ENCODE results near the gene SLAMF7. TPM values are rescaled to one million over a fixed set of nuclear protein-coding genes. Genes with fewer than 3 reads are reported as not detected.
"Not testable (repeated sequence)": the region's sequence is repeated elsewhere in the genome, so short reads cannot be mapped to it uniquely, and the experiment has no call there.

Gene SLAMF7
- total RNA-seq (2014; rRNA removed; shearing (Covaris generic)) = 4.2 and 9.8 TPM in 2 replicates
- 6.6 and 8.5 TPM in 2 replicates for polyA plus RNA-seq (2015; cell fraction: cytosol; rRNA removed)
- 16.0 and 17.0 TPM in 2 replicates for polyA plus RNA-seq (2015; cell fraction: nucleus; rRNA removed)

GRCh38 chr1:160739098-160739511 is at the start of gene SLAMF7:
Gene SLAMF7, plus strand, starts transcription at chr1:160739247. Its CDS starts 55 bp downstream, at chr1:160739302.
- DNase-seq (ENCODE audit: low read depth) = peak; percentile 80

GRCh38 chr1:160692390-160692789 is 46.7 kb upstream of the SLAMF7 start:
- DNase-seq (ENCODE audit: low read depth) = not testable (repeated sequence)

- no peak for DNase-seq (ENCODE audit: low read depth)
Observed at GRCh38 chr1:160702100-160702499, 36.9 kb upstream of the SLAMF7 start.

GRCh38 chr1:160704250-160704649 is 34.8 kb upstream of the SLAMF7 start:
- no peak for DNase-seq (ENCODE audit: low read depth)

- DNase-seq (ENCODE audit: low read depth) = not testable (repeated sequence)
Observed at GRCh38 chr1:160705212-160705621, 33.8 kb upstream of the SLAMF7 start.

- no peak for DNase-seq (ENCODE audit: low read depth)
Observed at GRCh38 chr1:160705742-160706141, 33.3 kb upstream of the SLAMF7 start.

DNA sequence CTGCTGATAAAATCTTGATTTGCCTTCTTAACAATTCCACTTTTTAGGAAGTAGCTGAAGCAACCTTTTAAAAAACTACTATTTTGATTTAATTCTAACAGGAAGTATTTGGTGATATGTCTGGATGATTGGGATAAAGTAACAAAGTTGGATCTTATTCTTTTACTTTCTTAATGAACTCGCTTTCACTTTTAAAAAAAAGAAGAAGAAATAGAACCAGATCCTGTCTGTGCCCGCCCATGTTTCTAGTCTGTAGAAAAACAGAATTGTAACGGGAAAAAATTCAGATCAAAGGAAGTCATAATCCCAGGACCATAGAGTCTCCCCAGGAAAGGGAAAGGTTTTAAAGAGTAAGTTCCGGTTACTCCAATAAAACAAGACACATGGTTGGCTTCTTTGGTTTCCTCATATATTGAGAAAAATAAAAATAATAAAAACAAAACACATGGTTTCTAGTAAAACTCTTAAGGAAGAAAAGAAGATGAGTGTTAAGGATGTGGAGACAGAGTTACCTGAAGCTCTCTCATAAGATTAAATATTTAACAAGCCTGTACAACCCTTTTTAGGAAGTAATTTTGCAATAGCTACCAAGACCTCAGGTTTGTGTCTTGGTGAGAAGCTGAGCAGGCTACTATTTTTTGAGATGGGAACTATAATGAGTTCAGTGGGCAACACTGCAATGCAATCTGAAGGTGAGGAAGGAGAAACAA is 32.4 kb upstream of the SLAMF7 start:
- DNase-seq (ENCODE audit: low read depth) = no peak

DNA sequence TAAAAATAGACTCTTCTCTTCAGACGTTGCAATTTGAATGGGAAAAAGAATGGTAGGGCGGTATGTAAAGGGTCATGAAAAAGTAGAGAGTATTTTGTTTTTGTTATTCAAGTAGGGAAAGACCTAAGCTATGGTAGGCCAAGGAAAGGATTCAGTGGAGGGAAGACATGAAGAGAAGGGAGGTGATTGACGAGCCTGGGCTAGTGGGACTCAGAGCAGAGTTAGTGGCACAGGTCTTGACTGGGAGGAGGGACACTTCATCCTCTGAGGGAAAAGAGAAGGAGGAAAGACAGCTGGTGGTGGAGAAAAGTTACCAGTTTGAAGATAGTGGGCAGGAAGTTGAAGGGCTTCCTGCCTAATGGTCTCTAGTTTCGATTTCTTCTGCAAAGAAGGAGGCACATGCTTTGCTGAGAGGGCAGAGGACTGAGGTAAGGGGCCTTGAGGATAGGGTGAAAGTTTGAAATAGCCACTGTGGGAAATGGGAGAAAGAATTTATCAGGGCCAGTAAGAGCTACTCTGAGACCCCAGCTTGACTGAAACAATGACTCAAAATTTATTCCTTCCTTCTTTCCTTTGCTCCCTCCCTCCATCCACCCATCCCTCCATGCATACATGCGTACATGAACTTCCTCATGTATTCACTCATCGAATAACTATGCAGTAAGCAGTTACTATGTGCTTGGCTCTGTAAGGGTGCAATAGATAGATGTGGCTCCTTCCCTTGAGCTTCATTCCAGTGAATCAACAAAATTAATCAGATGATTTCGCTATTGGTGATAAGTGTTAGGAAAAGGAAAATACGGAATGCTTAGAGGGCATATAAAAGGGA is 31.6 kb upstream of the SLAMF7 start:
- DNase-seq (ENCODE audit: low read depth) = peak; percentile 17

DNA sequence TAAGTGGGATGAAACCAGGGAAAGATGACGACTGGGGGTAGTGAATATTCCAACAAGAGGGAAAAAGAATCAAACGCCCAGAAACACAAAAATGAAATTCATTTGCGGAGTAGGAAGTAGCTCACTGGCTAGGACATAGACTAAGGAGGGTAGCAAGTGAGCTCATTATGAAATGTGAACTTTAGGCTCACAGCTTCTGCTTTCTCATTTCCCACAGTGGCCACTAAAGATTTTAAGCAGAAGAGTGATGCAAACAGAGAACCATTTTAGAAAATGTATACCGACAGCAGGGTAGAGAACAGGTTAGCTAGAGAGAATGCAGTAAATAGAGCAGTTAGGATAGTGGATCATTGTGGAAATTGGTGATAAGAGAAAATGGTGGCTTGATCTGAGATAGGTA is 30.9 kb upstream of the SLAMF7 start:
- DNase-seq (ENCODE audit: low read depth) = no peak

- no peak for DNase-seq (ENCODE audit: low read depth)
Observed at GRCh38 chr1:160708801-160709200, 30.2 kb upstream of the SLAMF7 start.

- DNase-seq (ENCODE audit: low read depth) = no peak
Observed at GRCh38 chr1:160709715-160710114, 29.3 kb upstream of the SLAMF7 start.

GRCh38 chr1:160710517-160711252 is 28.4 kb upstream of the SLAMF7 start:
- DNase-seq (ENCODE audit: low read depth) = no peak

DNA sequence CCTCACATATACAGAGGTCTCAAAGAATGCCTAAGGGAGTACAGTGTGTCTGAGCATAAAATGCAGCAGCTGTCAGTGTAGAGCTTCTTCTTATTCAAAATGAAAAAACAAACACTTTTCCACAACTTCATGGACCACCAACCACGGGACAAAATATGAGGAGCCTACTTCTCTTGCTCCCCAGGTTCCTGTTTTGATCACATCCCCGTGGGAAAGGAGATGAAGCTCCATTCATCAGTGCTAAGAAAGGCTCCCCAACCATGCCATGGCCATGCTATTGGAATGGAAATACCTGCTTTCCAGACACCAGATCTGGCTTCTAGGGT is 27.8 kb upstream of the SLAMF7 start:
- no peak for DNase-seq (ENCODE audit: low read depth)

GRCh38 chr1:160711602-160712311 is 27.3 kb upstream of the SLAMF7 start, which contains the start of gene CD48:
Gene CD48, minus strand, starts transcription at chr1:160711822. Its CDS starts 59 bp downstream, at chr1:160711763.
- no peak for DNase-seq (ENCODE audit: low read depth)

GRCh38 chr1:160712525-160713080 is 26.4 kb upstream of the SLAMF7 start:
- DNase-seq (ENCODE audit: low read depth) = not testable (repeated sequence)

- no peak for DNase-seq (ENCODE audit: low read depth)
Observed at GRCh38 chr1:160713161-160713560, 25.9 kb upstream of the SLAMF7 start.

GRCh38 chr1:160714034-160714648 is 24.9 kb upstream of the SLAMF7 start:
- not testable (repeated sequence) for DNase-seq (ENCODE audit: low read depth)

DNA sequence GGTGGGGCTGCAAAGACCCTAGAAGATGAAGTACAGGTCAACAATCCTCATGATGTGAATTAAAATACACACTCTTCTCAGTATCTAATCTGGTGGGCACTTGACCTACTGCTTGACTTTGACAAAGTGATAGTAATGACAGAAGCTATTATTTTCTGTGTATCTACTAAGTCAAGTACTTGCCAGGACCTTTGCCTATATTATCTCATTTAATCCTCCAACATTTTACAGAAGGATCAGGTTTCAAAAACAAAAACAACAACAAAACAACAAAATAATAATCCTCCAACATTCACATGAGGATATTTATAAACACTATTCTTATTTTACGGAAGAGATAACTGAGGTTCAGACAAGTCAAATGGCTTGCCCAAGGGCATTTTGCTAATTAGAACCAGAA is 23.0 kb upstream of the SLAMF7 start:
- no peak for DNase-seq (ENCODE audit: low read depth)

DNA sequence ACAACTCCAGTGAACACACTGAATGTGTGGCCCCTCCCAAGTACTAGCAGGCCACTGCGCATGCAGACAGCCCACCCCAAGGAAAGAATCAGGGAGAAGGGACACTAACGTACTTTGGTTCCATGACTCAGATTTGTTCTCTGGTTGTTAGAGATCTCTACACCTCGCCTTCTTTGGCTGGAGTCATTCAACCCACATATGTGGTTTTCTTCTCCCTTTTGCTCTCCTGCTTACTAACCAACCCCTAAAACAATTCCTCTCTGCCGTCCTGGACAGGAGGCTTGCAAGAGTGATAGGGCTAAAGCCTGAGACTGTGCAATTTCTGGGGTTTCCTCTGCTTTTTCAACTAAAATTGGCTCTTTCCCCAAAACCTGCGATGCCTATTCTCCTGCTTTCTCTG is 21.7 kb upstream of the SLAMF7 start:
- DNase-seq (ENCODE audit: low read depth) = no peak

DNA sequence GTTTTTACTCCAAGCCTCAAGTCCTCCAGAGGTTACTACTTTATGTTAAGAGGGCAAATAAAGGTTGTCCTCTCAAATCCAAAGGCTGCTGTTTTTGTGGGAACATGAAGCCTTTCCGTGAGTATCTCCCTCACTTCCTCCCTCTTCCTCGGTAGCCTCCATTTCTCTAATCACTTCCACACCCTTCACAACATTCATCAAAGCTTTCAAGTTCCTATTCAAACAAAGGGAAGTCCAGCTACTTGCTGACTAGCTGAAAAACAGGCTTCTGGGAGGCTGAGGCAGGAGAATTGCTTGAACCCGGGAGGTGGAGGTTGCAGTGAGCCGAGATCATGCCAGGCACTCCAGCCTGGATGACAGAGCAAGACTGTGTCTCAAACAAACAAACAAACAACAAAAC is 20.8 kb upstream of the SLAMF7 start:
- no peak for DNase-seq (ENCODE audit: low read depth)
